Left lobe of liver (tissue), 2 donors: ENCODE data around the gene GAPT. TPM values are rescaled to one million over a fixed set of nuclear protein-coding genes. Genes with fewer than 3 reads are reported as not detected.
A peak's percentile ranks its signal among the peaks of the same experiment; 100 is the strongest.

Experiments
- ATAC-seq: fragments of 200-7000 bp; cut with Tn5 transposase; one replicate; pipeline ENCODE4 v1.9.1; 2020; ENCODE audit warnings: mild to moderate bottlenecking, moderate library complexity
- DNase-seq: peaks from one replicate; pipeline ENCODE4 v3.0.0-alpha.2; 2020; ENCODE audit warnings: low spot score
- total RNA-seq: library from RNA; stranded (reverse); gene quantifications from one replicate; pipeline ENCODE4 v1.2.1, GENCODE V29; 2021
- donor health status: DM: no; HTN: no; CAD: no; lungs with moderate emphysema.
- donor health status: DM: no; HTN: yes; CAD: no.

The GAPT gene
- 0.08 TPM for total RNA-seq

- DNase-seq (no peak), ATAC-seq (no peak)
These were observed at the start of gene GAPT for GRCh38 chr5:58491216-58491892. TSS of gene GAPT (plus strand) at chr5:58491435. CDS start at chr5:58494537, 3,102 bp downstream.

GRCh38 chr5:58444805-58445204, 46.4 kb upstream of the GAPT start:
- ATAC-seq (no peak), DNase-seq (no peak)

GRCh38 chr5:58446024-58446423, 45.2 kb upstream of the GAPT start:
- ATAC-seq (no peak), DNase-seq (no peak)

GRCh38 chr5:58447226-58447625, 44.0 kb upstream of the GAPT start:
- no peak for ATAC-seq
- no peak for DNase-seq

- DNase-seq (no peak), ATAC-seq (no peak)
These were observed 41.2 kb upstream of the GAPT start for GRCh38 chr5:58450018-58450417.

GRCh38 chr5:58450811-58451629, 40.2 kb upstream of the GAPT start:
- no peak for ATAC-seq
- DNase-seq, result no peak

GRCh38 chr5:58451732-58452565, 39.3 kb upstream of the GAPT start:
- DNase-seq (no peak), ATAC-seq (no peak)

- ATAC-seq, result no peak
- no peak for DNase-seq
These were observed 38.5 kb upstream of the GAPT start for GRCh38 chr5:58452566-58453258.

GRCh38 chr5:58453306-58453705, 37.9 kb upstream of the GAPT start:
- DNase-seq, result no peak
- no peak for ATAC-seq

GRCh38 chr5:58454025-58454424, 37.2 kb upstream of the GAPT start:
- ATAC-seq (peak; percentile 46), DNase-seq (no peak)

GRCh38 chr5:58455066-58455465, 36.2 kb upstream of the GAPT start:
- no peak for ATAC-seq
- no peak for DNase-seq

- DNase-seq, result no peak
- ATAC-seq, result no peak
These were observed 35.8 kb upstream of the GAPT start for GRCh38 chr5:58455480-58455879.

- DNase-seq (no peak), ATAC-seq (no peak)
These were observed 35.2 kb upstream of the GAPT start for GRCh38 chr5:58456026-58456425.

GRCh38 chr5:58456486-58456885, 34.7 kb upstream of the GAPT start:
- no peak for DNase-seq
- ATAC-seq, result no peak

- DNase-seq (no peak), ATAC-seq (no peak)
These were observed 34.2 kb upstream of the GAPT start for GRCh38 chr5:58457050-58457449.

- ATAC-seq (no peak), DNase-seq (no peak)
These were observed 33.0 kb upstream of the GAPT start for GRCh38 chr5:58458141-58458742.

- DNase-seq (no peak), ATAC-seq (no peak)
These were observed 32.5 kb upstream of the GAPT start for GRCh38 chr5:58458743-58459145.

- ATAC-seq (peak; percentile 5), DNase-seq (no peak)
These were observed 31.9 kb upstream of the GAPT start for GRCh38 chr5:58459146-58460001.

GRCh38 chr5:58460002-58460731, 31.1 kb upstream of the GAPT start, which contains the start of gene PLK2:
TSS of gene PLK2 (minus strand) at chr5:58460086. CDS start at chr5:58459959, 127 bp downstream.
- ATAC-seq (peak; percentile 84), DNase-seq (peak; percentile 97)
